ENCODE results near the gene OSBPL2.

The OSBPL2 gene

GRCh38 chr20:62262064-62262463, 23.7 kb downstream of the OSBPL2 start:
- no peak for DNase-seq

- no peak for DNase-seq
Measured at GRCh38 chr20:62263396-62263795, 25.1 kb downstream of the OSBPL2 start.

- no peak for DNase-seq
Measured at GRCh38 chr20:62265365-62265764, 27.0 kb downstream of the OSBPL2 start.

- no peak for DNase-seq
Measured at GRCh38 chr20:62266340-62266739, 28.0 kb downstream of the OSBPL2 start.

- no peak for DNase-seq
Measured at GRCh38 chr20:62266851-62267250, 28.5 kb downstream of the OSBPL2 start.

GRCh38 chr20:62267543-62267942, 29.2 kb downstream of the OSBPL2 start:
- no peak for DNase-seq

- no peak for DNase-seq
Measured at GRCh38 chr20:62268228-62268900, 30.0 kb downstream of the OSBPL2 start.

- no peak for DNase-seq
Measured at GRCh38 chr20:62269378-62269777, 31.1 kb downstream of the OSBPL2 start.

- no peak for DNase-seq
Measured at GRCh38 chr20:62269871-62270270, 31.6 kb downstream of the OSBPL2 start.

- DNase-seq: no peak
Measured at GRCh38 chr20:62272200-62272599, 33.9 kb downstream of the OSBPL2 start.

GRCh38 chr20:62273416-62273815, 35.1 kb downstream of the OSBPL2 start:
- no peak for DNase-seq

- no peak for DNase-seq
Measured at GRCh38 chr20:62274332-62274950, 36.1 kb downstream of the OSBPL2 start.

GRCh38 chr20:62275219-62275618, 36.9 kb downstream of the OSBPL2 start:
- no peak for DNase-seq

GRCh38 chr20:62276439-62276838, 38.1 kb downstream of the OSBPL2 start:
- no peak for DNase-seq

GRCh38 chr20:62277253-62277652, 38.9 kb downstream of the OSBPL2 start:
- DNase-seq: no peak

GRCh38 chr20:62280303-62280702, 42.0 kb downstream of the OSBPL2 start:
- no peak for DNase-seq

GRCh38 chr20:62281161-62281933, 43.0 kb downstream of the OSBPL2 start:
- DNase-seq: no peak

GRCh38 chr20:62282103-62282502, 43.8 kb downstream of the OSBPL2 start:
- DNase-seq: no peak

- no peak for DNase-seq
Measured at GRCh38 chr20:62282877-62283503, 44.7 kb downstream of the OSBPL2 start.

GRCh38 chr20:62284448-62284847, 46.1 kb downstream of the OSBPL2 start:
- DNase-seq: no peak

- DNase-seq: no peak
Measured at GRCh38 chr20:62285151-62285550, 46.8 kb downstream of the OSBPL2 start.

GRCh38 chr20:62285722-62286121, 47.4 kb downstream of the OSBPL2 start:
- DNase-seq: no peak

GRCh38 chr20:62286493-62287064, 48.3 kb downstream of the OSBPL2 start:
- no peak for DNase-seq

Data from KG1 (cell line).